ENCODE measurements around the gene DCTN5. TPM values are rescaled to one million over a fixed set of nuclear protein-coding genes. Genes with fewer than 3 reads are reported as not detected.

DCTN5 gene
- total RNA-seq, 1 donor from 2014 or later: 59.9 TPM

Other genes with a start within 250 kb of the DCTN5 start
- gene COG7, start 188.3 kb upstream of the DCTN5 start, total RNA-seq: 10.9 and 13.4 TPM in 2 replicates
- gene GGA2, start 131.0 kb upstream of the DCTN5 start, total RNA-seq: 27.6 and 31.0 TPM in 2 replicates
- 24.5 and 28.8 TPM in 2 replicates for gene EARS2, start 84.1 kb upstream of the DCTN5 start, total RNA-seq
- 60.1 and 93.2 TPM in 2 replicates for gene UBFD1, start 83.7 kb upstream of the DCTN5 start, total RNA-seq
- 146 and 159 TPM in 2 replicates for gene NDUFAB1, start 45.1 kb upstream of the DCTN5 start, total RNA-seq
- 9.2 and 9.4 TPM in 2 replicates for gene PALB2, start 156 bp upstream of the DCTN5 start, total RNA-seq
- gene PLK1, start 37.4 kb downstream of the DCTN5 start, total RNA-seq: 22.4 and 47.7 TPM in 2 replicates
- not detected in 2 replicates for gene ERN2, start 71.8 kb downstream of the DCTN5 start, total RNA-seq
- gene CHP2, start 113.6 kb downstream of the DCTN5 start, total RNA-seq: not detected in 2 replicates
- gene PRKCB, start 194.5 kb downstream of the DCTN5 start, total RNA-seq: not detected in 2 replicates

All from pulmonary artery endothelial cell (primary cell).